GM18517 (cell line): Measurements from ENCODE around the gene SMIM23.
"Not testable (repeated sequence)": the region's sequence is repeated elsewhere in the genome, so short reads cannot be mapped to it uniquely, and the experiment has no call there.

Experiments
- ATAC-seq: cut with Tn5 transposase; IDR thresholded peaks from one replicate; pipeline ENCODE4 v1.9.1; 2021; ENCODE audit warnings: mild to moderate bottlenecking, moderate library complexity; ENCODE audit not compliant: unreplicated experiment

Gene SMIM23

DNA sequence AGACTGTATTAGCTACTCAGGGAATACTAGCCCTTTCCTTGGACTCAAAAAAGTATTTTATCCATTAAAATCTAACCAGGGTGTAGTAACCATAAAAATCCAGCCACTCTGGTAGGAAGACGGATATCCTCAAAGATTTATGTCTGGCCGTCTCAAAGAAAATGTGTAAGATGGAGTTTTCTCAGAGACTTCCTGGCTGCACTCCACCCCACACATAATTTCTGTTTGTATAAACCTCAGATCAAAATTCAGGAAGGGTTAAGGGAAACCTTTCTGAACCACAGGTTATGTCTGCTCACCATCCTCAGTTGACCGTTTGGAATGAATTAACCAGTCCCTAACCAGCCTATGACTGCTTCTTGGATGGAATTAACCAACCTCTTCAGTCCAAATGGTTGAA, 13.8 kb upstream of the SMIM23 start:
- no peak for ATAC-seq

DNA sequence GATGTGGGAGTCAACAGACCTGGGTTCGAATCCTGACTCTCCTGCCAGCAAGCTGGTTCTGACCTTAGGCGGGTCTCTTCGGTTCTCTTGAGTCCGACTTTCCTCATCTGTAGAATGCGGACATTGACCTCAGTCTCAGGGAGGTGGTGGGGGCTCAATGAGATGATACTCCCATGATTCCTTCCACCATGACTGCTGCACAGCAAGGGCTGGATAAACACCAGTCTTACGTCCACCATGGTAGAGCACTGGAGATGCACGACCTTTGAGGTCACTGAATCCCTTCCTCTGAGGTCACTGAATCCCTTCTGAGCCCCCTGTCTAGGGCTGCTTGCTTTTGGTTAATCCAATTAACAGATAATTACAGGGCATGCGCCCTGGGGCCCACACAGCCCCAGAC, 12.5 kb upstream of the SMIM23 start:
- no peak for ATAC-seq

DNA sequence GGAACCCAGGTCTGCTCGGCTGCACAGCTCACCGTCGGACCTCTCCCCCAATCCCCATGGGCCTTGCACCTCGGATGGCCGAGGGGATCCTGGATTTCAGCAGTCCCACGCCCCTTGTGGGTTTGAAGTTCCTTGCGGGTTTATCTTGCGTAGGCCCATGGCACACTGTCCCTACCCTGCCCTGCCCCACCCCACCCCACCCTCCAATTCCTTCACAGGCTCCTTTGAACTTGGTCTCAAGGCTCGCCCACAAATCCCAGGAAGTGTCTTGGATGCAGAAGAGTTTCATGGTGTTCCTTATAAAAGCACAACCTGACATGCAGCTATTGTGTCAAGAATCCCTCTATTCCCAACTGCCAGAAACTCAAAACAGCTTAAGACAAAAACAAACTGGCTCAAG, 11.2 kb upstream of the SMIM23 start:
- ATAC-seq: no peak

DNA sequence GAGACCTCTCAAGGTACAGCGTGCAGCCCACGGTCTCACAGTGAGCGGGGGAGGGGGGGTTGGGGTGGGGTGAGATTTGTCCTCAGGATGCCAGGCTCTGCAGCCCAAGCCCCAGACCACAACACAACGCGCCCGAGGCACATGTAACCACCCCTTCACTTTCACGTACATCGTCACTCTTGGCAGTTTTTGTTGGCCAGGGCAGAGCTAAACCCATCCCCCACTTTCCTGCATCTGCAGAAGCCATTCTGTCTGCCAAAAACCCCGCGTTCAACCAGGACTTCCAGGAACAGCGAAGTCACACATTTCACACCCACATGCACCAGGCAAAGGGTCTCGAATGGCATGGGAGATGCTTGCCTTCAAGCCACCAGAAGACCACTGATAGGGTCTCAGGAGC, 9.4 kb upstream of the SMIM23 start:
- ATAC-seq: no peak

DNA sequence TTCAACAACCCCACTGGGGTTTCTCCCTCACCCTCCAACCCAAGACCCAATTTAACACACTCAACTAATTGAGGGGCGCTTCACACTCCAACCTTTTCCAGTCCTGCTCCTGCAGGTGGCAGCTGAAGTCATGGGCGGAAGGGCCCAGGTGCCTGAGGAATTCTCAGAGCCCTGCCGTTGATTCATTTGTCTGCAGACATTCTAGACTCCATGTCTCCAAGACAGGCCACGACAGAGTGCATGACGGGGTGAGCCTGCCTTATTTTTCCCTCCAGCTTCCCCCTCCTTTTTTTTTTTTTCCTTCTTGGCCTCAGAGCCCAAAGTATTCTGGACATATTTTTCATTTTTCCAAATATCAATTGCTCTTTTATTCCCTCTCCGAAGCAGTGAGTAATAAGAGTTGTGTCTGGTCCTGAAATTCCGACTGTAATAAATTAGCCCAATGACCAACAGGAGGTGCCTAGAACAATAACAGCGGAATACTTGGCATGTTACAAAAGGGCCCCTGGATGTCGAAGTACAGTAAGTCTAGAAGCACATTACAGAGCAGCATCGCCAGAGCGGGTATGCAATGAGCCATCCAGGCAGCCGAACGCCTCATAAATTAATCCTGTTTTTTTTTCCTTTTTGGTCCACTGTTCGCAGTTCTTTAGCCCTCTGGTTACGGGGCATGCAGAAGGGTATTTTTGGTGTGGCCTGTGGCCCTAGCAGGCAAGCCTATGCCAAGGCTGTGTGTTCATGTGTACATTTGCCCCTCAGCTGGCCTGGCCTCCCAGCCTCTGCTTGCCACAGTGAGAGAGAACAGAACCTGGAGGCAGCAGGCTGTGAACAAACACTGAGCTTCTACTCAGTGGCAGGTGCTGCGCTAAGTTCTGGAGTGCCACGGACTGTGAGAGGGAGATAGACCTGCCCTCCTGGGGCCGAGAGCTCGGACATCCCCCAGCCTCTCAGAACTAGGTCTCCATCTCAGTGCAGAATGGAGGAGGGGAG, 8.6 kb upstream of the SMIM23 start:
- ATAC-seq: no peak

DNA sequence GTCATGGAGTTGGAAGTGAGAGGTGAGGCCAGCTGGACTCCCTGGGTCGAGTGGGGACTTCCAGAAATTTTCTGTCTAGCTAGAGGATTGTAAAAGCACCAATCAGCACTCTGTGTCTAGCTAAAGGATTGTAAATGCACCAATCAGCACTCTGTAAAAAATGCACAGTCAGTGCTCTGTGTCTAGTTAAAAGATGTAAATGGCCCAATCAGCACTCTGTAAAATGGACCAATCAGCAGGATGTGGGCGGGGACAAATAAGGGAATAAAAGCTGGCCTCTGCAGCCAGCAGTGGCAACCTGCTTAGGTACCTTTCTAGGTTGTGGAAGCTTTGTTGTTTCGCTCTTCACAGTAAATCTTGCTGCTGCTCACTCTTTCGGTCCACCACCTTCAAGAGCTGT, 3.9 kb upstream of the SMIM23 start:
- not testable (repeated sequence) for ATAC-seq

DNA sequence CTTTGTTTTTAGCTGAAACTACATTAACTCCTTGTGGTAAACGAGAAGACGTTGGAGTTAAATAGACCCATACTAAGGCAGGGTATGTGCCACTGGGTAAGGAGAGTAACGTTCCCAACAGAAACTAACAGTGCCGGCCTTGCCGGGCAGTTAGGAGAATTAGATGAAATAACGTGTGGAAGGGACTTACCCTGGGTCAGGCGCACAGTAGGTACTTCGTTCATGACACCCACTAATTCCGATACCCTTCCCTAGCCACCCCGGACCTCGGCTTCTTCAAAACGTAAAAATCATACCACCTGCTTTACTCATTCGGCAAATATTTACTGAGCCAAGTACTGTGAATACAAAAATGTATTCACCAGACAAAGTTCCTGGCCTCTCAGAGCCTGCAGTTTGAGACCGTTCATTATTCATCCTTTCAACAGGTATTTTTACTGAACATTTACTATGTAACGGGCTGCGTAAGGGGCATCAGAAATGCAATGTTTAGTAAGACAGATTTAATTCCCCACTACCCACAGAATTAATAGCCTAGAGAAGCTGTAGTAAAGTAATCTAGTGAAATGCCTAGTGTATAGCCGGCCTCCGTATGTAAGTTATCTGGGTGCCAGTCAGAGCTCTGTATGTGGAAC, 3.2 kb upstream of the SMIM23 start:
- no peak for ATAC-seq

DNA sequence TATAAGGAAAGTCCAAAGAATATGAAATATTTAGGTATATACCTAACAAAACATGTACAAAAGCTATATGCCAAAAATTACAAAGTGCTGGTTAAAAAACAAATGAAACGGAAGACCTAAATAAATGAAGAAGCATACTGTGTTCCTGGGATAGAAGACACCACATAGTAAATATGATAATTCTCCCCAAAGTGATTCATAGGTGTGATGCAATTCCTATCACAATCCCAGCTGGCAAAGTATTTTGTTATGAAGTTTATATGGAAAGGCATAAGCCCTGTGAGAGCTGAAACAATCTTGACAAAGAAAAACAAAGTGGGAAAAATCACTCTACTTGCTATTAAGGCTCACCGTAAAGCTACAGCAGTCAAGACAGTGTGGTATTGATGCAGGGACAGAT, 2.6 kb upstream of the SMIM23 start:
- ATAC-seq: no peak

DNA sequence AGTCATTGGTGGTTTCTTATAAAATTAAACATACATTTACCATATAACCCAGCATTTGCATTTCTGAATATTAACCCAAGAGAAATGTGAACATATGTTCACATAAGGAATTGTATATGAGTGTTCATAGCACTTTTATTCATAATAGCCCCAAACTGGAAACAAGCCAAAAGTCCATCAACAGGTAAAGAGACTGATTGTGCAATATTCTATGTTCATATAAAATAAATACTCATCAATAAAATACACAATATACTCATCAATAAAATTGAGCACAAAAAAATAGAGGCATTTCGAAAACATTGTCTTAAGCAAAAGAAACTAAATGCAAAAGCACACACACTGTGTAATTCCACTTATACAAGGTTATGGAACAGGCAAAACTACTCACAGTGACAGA, 3.7 kb downstream of the SMIM23 start:
- no peak for ATAC-seq

DNA sequence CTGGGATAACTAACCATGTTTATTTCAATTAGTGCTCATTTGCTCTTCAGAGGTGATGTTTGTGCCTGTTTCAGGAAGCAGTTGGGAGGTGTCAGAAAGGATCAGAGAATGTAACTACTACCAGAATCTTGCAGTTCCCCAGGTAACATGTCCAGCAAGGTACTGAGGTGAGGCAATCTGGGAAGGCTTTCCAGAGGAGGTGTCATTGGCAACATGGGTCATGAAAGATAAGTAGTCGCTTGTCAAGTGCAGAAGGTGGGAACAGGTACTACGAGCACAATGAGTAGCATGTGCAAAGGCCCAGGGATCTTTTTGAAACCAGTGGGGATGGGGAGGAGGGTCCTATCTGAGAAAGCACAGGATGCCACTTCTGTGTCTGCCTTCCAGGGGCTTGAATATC, 4.8 kb downstream of the SMIM23 start:
- no peak for ATAC-seq

DNA sequence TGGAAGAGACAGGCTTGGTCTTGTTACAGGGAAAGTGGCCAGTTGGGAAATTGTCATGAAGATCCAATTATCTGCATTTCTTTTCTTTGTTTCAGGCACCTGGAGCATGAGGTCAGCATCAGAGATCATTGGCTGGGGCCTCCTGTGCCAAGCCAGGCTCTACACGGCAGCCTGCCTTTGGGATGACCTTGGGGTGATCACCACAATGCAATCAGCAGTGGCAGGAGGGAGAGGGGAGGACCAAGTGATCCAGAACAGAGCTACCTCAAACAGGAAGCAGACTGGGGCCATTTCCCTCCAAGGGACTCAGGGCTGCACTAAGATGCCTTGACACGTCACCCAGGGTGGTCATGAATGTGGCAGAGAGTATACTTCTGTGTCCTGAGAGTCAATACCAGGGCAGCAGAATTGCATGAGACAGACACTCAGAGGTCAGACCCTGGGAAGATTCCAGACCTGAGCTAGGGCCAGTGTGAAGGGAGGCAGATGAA, 8.9 kb downstream of the SMIM23 start:
- ATAC-seq: no peak

DNA sequence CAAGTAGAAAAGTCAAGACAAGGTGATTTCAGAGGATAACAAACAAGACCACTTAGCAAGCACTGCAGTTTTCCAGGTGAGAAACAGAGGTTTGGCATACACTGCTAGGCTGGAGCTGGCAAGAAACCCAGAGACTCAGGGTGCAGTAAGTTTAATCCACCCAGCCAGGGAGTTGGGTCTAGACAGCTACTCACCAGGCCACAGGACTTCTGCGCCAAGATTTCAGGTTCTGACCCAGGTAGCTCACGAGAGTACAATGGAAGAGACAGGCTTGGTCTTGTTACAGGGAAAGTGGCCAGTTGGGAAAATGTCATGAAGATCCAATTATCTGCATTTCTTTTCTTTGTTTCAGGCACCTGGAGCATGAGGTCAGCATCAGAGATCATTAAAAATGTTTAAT, 9.8 kb downstream of the SMIM23 start:
- ATAC-seq: no peak

DNA sequence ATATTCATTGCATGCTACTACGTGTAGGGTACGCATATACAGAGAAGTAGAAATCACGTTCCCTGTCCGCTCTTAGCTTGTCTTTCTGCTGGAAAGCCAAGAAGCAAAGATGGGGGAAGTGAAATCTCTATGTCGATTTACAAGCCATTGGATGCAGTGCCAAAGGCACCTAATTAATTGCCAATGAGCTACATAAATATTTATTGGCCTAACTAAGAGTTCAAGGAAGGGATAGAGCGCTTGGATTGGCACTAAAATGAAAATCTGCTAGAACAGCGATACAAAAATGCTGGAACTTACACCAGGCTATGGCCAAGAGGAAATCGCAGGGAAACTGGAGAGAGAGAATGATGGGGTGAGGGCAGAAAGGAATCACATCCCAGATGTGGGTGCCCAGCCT, 10.8 kb downstream of the SMIM23 start:
- ATAC-seq: no peak

DNA sequence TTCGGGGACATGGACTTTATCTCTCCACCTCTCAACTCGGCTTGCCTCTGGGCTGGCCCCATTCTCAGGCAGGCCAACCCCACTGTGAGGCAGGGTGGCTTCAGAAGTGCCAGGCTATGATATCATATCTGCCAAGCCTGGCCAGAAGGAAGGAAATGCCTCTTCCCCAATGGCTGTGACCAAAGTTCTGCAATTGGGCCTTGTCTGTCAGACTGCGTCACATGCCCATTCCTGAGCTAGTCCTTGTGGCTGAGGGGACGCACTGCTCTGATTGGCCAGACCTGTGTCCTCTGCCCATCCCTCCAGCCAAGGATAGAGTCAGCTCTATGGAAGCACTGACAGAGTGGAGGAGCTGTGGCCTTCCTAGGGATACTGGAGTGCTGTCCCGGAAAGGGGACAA, 11.9 kb downstream of the SMIM23 start:
- no peak for ATAC-seq

DNA sequence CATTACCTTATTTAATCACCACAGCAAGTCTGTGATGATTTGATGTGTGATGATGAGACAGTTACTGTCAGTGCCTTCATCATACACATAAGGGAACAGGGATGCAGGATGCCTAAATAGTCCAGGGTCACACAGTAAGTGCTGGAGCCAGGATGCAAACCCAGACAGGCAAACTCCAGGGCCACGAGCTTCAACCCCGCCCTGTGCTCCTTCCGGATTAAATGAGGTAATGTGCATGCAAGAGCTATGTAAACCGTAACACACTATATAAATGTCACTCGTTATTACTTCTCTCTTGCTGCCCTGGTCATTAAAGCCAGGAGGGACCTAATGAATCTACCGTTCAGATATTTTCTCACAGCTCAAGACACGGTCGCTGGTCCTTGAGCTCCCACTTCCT, 12.8 kb downstream of the SMIM23 start:
- no peak for ATAC-seq

DNA sequence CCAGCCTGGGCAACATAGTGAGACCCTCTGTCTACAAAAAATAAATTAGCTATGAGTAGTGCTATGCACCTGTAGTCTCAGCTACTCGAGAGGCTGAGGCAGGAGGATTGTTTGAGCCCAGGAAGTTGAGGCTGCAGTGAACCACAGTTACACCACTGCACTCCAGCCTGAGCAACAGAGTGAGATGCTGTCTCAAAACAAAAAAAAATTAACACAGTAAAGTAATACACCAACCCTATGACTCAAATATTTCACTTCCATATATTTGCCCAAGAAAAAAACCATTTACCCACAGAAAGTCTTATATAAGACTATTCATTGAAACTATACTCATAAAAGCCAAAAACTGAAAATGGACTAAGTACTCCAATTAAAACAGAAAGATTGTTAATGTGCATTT, 16.2 kb downstream of the SMIM23 start:
- ATAC-seq: no peak

DNA sequence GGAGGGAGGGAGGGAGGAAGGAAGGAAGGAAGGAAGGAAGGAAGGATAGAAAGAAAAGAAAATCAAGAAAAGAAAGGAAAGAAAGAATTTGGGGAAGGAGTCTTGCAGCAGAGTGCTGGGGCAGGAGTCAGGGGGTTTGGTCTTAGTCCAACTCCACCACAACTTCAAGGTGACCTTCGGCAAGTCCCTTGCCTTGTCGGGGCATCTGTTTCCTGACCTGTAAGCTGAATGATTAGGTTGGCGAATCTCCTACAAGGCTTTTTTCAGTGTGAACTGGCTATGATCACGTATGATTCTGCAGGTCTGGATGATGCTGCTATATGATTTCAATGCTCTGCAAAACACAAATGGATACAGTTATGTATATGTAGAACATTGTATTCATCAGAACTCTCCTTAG, 20.1 kb downstream of the SMIM23 start:
- no peak for ATAC-seq

DNA sequence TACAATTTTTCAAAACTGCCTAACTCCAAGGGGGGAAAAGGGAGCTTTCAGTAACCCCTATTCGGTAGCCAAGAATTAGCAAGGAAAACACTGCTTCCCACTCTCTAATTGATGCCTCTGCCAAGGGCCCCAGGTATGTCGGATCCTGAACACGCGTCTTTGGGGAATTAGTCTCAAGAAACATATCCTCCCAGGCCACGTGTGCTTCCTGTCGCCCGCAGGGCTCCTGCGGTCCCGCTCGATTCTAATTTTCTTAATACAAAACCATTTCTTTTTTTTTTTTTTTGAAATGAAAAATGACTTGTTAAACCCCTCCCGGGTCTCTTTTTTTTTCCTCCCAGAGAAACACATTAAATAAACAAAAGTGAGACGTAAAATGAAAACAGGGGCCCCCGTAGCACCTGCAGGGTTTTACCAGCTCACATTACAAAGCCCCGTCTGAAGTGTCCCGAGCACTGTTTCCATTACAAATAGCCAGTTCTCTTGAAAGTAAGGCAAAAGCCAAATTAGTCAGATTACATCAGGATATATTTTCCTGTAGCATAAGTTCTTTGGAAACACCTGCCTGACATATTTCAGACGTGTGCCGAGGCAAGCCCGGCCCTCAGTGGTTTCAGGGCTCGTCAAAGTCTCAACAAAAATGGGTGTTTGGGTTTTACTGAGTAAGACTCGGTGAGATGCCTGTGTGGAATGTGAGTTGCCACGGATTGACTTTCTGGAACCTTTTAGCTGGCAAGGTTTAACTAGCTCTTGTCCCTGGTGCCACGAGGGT, 21.5 kb downstream of the SMIM23 start:
- no peak for ATAC-seq

DNA sequence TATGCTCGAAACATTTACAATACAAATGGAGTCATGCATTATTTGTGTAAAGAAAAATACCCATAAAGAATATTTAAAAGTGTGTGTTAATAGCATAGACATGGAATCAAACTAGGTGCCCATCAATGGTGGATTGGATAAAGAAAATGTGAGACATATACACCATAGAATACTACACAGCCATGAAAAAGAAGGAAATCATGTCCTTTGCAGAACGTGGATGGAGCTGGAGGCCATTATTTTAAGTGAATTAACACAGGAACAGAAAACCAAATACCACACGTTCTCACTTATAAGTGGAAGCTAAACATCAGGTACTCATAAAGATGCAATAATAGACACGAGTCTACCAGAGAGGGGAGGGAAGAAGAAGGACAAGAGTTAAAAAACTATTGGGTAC, 22.8 kb downstream of the SMIM23 start:
- ATAC-seq: no peak

DNA sequence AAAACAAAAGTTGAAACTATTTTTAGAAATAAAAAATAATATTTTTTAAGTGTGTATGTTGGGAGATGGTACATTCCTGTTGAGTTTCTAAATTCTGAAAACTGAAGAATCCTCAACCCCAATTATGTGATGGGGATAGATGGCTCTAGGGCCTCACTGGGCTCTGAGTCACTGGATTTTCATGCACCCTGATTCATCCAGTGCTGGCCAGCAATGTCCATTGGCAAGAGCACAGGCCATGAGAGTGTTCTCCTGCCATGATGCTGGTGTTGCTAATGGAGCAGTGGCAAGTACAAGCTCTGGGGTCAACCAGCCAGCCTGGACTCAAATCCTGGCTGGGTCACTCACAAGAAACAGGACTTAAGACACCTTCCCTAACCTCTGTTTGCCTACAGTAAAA, 23.3 kb downstream of the SMIM23 start:
- no peak for ATAC-seq

DNA sequence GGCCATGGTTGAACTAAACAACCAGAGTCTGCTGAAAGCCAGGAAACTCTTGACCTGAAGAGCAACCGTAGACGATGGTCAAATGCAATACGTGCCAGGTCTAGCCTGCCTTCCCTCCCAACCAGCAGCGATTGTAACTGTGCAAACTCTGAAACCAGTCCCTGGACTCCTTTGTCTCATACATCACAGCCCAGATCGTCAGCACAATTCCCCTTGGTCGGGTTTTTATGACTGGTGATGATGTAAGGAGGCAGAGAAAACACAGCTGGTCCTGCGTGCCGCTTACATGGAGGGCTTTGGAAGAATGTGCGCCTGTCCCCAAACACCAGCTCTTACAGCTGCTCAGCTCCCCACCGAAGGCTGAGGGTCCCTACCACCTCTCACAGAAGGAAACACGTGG, 24.6 kb downstream of the SMIM23 start:
- no peak for ATAC-seq

DNA sequence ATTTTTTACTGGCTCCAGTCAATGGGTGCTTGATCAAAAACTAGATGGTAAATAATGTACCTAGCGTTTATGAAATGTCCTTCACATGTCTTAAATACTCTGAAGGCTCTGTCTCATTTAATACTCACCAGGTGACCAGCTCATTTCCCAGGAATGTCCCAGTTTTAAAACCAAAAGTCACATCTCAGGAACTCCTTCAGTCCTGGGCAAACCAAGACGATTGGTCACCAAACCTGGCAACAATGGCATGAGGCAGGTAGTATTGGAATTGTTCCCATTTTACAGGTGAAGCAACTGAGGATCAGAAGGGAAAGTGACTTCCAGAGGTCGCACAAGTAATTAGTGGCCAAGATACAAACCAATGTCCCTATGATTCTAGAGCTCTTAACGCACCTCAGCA, 27.7 kb downstream of the SMIM23 start:
- no peak for ATAC-seq
